IMR-90 (cell line): ENCODE measurements around the gene UBL3. TPM values are rescaled to one million over a fixed set of nuclear protein-coding genes. Genes with fewer than 3 reads are reported as not detected.

Source experiments
- ATAC-seq: fragments of 200-7000 bp; cut with Tn5 transposase; 2 replicates; pipeline ENCODE4 v1.9.1; 2020; ENCODE audit warnings: low read depth, mild to moderate bottlenecking, moderate library complexity
- BruUV-seq: library from RNA; stranded (reverse); fragments of 400-500 nt; replicated peaks from 2 replicates; lab custom pipeline; 2021; lab: Mats Ljungman, UMichigan
- CTCF ChIA-PET: fragments of 300-600 bp; formaldehyde crosslinking; extraction: SDS; loops from one replicate; lab custom pipeline; 2021; ENCODE audit warnings: antibody characterized with exemption; lab: Yijun Ruan, JAX
- POLR2A ChIA-PET: fragments of 300-600 bp; sonication (Branson Sonifier 250); formaldehyde crosslinking; loops from one replicate; lab custom pipeline; 2022; ENCODE audit warnings: antibody characterized with exemption; ENCODE audit not compliant: unreplicated experiment; lab: Charles Lee
- DNase-seq: peaks from one replicate; pipeline ENCODE4 v3.0.0; 2013
- H2AFZ ChIP-seq: replicated peaks from 2 replicates; pipeline ENCODE3; 2013; ENCODE audit warnings: low read length, mild to moderate bottlenecking; ENCODE audit not compliant: poor library complexity
- H2AK5ac ChIP-seq: 2 replicates; pipeline ENCODE4 v1.6.1; 2013; ENCODE audit warnings: low read depth, low read length, inconsistent platforms
- H2AK9ac ChIP-seq: replicated peaks from 2 replicates; pipeline ENCODE3; 2013; ENCODE audit warnings: mild to moderate bottlenecking, low read depth, low read length, moderate library complexity; ENCODE audit not compliant: poor library complexity
- H2BK120ac ChIP-seq: 2 replicates; pipeline ENCODE4 v1.6.1; 2013; ENCODE audit warnings: low read depth, low read length, inconsistent platforms
- H2BK15ac ChIP-seq: 3 replicates; pipeline ENCODE4 v1.6.1; 2013; ENCODE audit warnings: low read depth, low read length, inconsistent platforms
- H2BK20ac ChIP-seq: 2 replicates; pipeline ENCODE4 v1.6.1; 2013; ENCODE audit warnings: low read depth, mild to moderate bottlenecking, inconsistent platforms, low read length, moderate library complexity
- H2BK5ac ChIP-seq: 2 replicates; pipeline ENCODE4 v1.6.1; 2013; ENCODE audit warnings: mild to moderate bottlenecking, low read depth, low read length, inconsistent platforms; ENCODE audit not compliant: poor library complexity, severe bottlenecking
- H3K14ac ChIP-seq: replicated peaks from 2 replicates; pipeline ENCODE4 v1.6.1; 2013; ENCODE audit warnings: low read depth, low read length, inconsistent platforms
- H3K18ac ChIP-seq: 2 replicates; pipeline ENCODE4 v1.6.1; 2013; ENCODE audit warnings: low read depth, low read length, control low read depth
- H3K23ac ChIP-seq: 2 replicates; pipeline ENCODE4 v1.6.1; 2013; ENCODE audit warnings: low read depth, low read length, inconsistent platforms
- H3K27ac ChIP-seq: 2 replicates; pipeline ENCODE4 v1.5.1; 2013; ENCODE audit warnings: mild to moderate bottlenecking, control low read depth, low read length; ENCODE audit not compliant: insufficient read depth
- H3K27me3 ChIP-seq: 2 replicates; pipeline ENCODE4 v1.6.1; 2013; ENCODE audit warnings: low read length; ENCODE audit not compliant: control insufficient read depth, insufficient read depth
- H3K36me3 ChIP-seq: 2 replicates; pipeline ENCODE4 v1.6.1; 2013; ENCODE audit warnings: low read length, mixed read lengths; ENCODE audit not compliant: control insufficient read depth, insufficient read depth
- H3K4ac ChIP-seq: 2 replicates; pipeline ENCODE4 v1.6.1; 2013; ENCODE audit warnings: low read depth, low read length, inconsistent platforms
- H3K4me1 ChIP-seq: 2 replicates; pipeline ENCODE4 v1.6.1; 2013; ENCODE audit warnings: low read length, mixed read lengths; ENCODE audit not compliant: control insufficient read depth, insufficient read depth
- H3K4me2 ChIP-seq: 2 replicates; pipeline ENCODE4 v1.6.1; 2013; ENCODE audit warnings: low read depth, mild to moderate bottlenecking, control low read depth, low read length, moderate library complexity
- H3K4me3 ChIP-seq: 2 replicates; pipeline ENCODE4 v1.5.1; 2013; ENCODE audit warnings: low read depth, mild to moderate bottlenecking, control low read depth, low read length, moderate library complexity; ENCODE audit not compliant: insufficient read depth
- H3K56ac ChIP-seq: 2 replicates; pipeline ENCODE4 v1.6.1; 2013; ENCODE audit warnings: low read length, inconsistent platforms; ENCODE audit not compliant: insufficient read depth; ENCODE audit errors: extremely low read depth
- H3K79me1 ChIP-seq, 2 experiments: 2 replicates each; pipeline ENCODE4 v1.6.1; 2013; ENCODE audit warnings: low read length in 2 of 2, inconsistent platforms in 1 of 2, low read depth in 1 of 2
- H3K9ac ChIP-seq: 2 replicates; pipeline ENCODE4 v1.6.1; 2013; ENCODE audit warnings: low read depth, low read length, control low read depth
- H3K9me1 ChIP-seq: 2 replicates; pipeline ENCODE4 v1.6.1; 2013; ENCODE audit warnings: low read length, inconsistent platforms; ENCODE audit not compliant: insufficient read depth
- H3K9me3 ChIP-seq: 2 replicates; pipeline ENCODE4 v1.6.1; 2013; ENCODE audit warnings: low read length; ENCODE audit not compliant: control insufficient read depth, insufficient read depth
- H4K20me1 ChIP-seq: 2 replicates; pipeline ENCODE4 v1.6.1; 2013; ENCODE audit warnings: low read length, inconsistent platforms; ENCODE audit not compliant: insufficient read depth
- H4K5ac ChIP-seq: 2 replicates; pipeline ENCODE4 v1.6.1; 2013; ENCODE audit warnings: mild to moderate bottlenecking, low read depth, low read length, control low read depth
- H4K8ac ChIP-seq, 2 experiments: 2 replicates each; pipeline ENCODE4 v1.6.1; 2013; ENCODE audit warnings: low read depth in 2 of 2, low read length in 2 of 2, control low read depth in 1 of 2, inconsistent platforms in 1 of 2
- H4K91ac ChIP-seq: 2 replicates; pipeline ENCODE4 v1.6.1; 2013; ENCODE audit warnings: low read depth, low read length, inconsistent platforms; ENCODE audit not compliant: insufficient read depth
- CEBPB ChIP-seq: IDR thresholded peaks from 2 replicates; pipeline ENCODE4 v1.6.1; 2012; ENCODE audit warnings: low read depth, low read length, improper control_type of control experiment
- RFX5 ChIP-seq: IDR thresholded peaks from 2 replicates; pipeline ENCODE4 v1.8.0; 2012; ENCODE audit warnings: low read depth, mild to moderate bottlenecking, low read length, moderate library complexity
- WGBS, 2 experiments: methylation state at CpG; one replicate each; pipeline versions ENCODE4 v1.1.5 to v1.1.7; 2013; ENCODE audit warnings: missing lambda C conversion rate in 2 of 2; ENCODE audit not compliant: insufficient read length in 1 of 2; ENCODE audit errors: extremely low coverage in 2 of 2; 5-methylcytosine and 5-hydroxymethylcytosine counted together
- dilution Hi-C: fragments of 300-500 bp; cut with HindIII; formaldehyde crosslinking; loops from one replicate; pipeline ENCODE4 v1.14.3; 2018; ENCODE audit warnings: low sequenced_read_pairs; ENCODE audit not compliant: unreplicated experiment
- in situ Hi-C: fragments of 300-500 bp; cut with MboI; formaldehyde crosslinking; loops from 3 replicates; pipeline ENCODE4 v1.14.3; 2019; ENCODE audit warnings: low sequenced_read_pairs, inconsistent platforms, mixed read lengths
- intact Hi-C: fragments of 100-400 bp; cut with micrococcal nuclease; formaldehyde crosslinking; loops from 2 replicates; pipeline ENCODE4 v1.10.0; 2022
- polyA plus RNA-seq, 3 experiments: library from polyadenylated mRNA; depleted of rRNA; stranded (reverse); fragments of >200 nt; gene quantifications; 2 replicates each; pipeline ENCODE4 v1.2.3, GENCODE V29; 2012; ENCODE audit warnings: low replicate concordance in 1 of 3
- total RNA-seq: library from RNA; depleted of rRNA; stranded (reverse); fragments of >200 nt; gene quantifications from 2 replicates; pipeline ENCODE4 v1.2.3, GENCODE V29; 2012

UBL3 gene
- total and polyA plus RNA-seq, 2 of the 4 experiments (the other 2 are of a cell fraction) = 16.0 to 19.9 TPM

GRCh38 chr13:29888306-29888705 is 37.9 kb upstream of the UBL3 start:
- no peak overlapping the region for H4K91ac ChIP-seq

More at GRCh38 chr13:29888306-29888705, 37.9 kb upstream of the UBL3 start:
- Histone ChIP-seq H3K27me3 (no peaks in the 10 kb centered on the region; the same call in 1 of the 2 replicates), H3K9me3 (no peaks in the 10 kb centered on the region), H2BK120ac (no peak overlapping the region), H3K9me1 (no peaks in the 10 kb centered on the region; the same call in 1 of the 2 replicates), H3K4me2 (no peak overlapping the region), H2BK20ac (no peak overlapping the region), H4K8ac (no peak overlapping the region), H2AK9ac (no peak overlapping the region), H3K36me3 (no peaks in the 10 kb centered on the region), H3K4me3 (no peak overlapping the region), H3K79me1 (no peaks in the 10 kb centered on the region), H4K20me1 (no peaks in the 10 kb centered on the region), H2BK15ac (no peak overlapping the region), H3K9ac (no peak overlapping the region), H2AFZ (no peak overlapping the region), H3K4ac (no peak overlapping the region), H3K27ac (no peak overlapping the region), H3K14ac (no peak overlapping the region), H4K5ac (no peak overlapping the region), H2AK5ac (no peak overlapping the region), H3K23ac (no peak overlapping the region), H3K4me1 (peaks cover 3% of the 10 kb centered on the region; the same call in 1 of the 2 replicates), H3K56ac (no peak overlapping the region), H2BK5ac (no peak overlapping the region), H3K18ac (no peak overlapping the region)
- dilution Hi-C loops (no loop called here), in situ Hi-C loops (no loop called here), intact Hi-C loops (no loop called here)
- no CpG with 5 or more reads among the region's 4 CpGs for WGBS, 2 experiments
- ChIA-PET CTCF (no interaction called here), POLR2A (no interaction called here)
- ATAC-seq = peak; percentile 85
- peak; percentile 62 for DNase-seq
- TF ChIP-seq CEBPB = peak; percentile 99
- no peak for TF ChIP-seq RFX5
- no TSS peak for BruUV-seq
